SK-N-SH treated with all-trans-retinoic acid at 6 μM for 48 hours (cell line): Measurements from ENCODE around the gene AOPEP.

Experiments used
- ARNTL ChIP-seq: fragments of 450-650 bp; formaldehyde crosslinking; IDR thresholded peaks from 2 replicates; pipeline ENCODE4 v1.5.0; 2020; ENCODE audit warnings: low read depth, mild to moderate bottlenecking, moderate library complexity, borderline replicate concordance
- CREB5 ChIP-seq: fragments of 250-450 bp; sonication (Bioruptor Pico); IDR thresholded peaks from 2 replicates; pipeline ENCODE4 v1.5.1; 2020; ENCODE audit warnings: low read depth, mild to moderate bottlenecking, moderate library complexity
- ISL1 ChIP-seq: fragments of 250-450 bp; sonication (Bioruptor Pico); IDR thresholded peaks from 2 replicates; pipeline ENCODE4 v2.1.2; 2022; ENCODE audit warnings: mild to moderate bottlenecking, moderate library complexity
- PATZ1 ChIP-seq: fragments of 250-450 bp; sonication (Bioruptor Pico); IDR thresholded peaks from 2 replicates; pipeline ENCODE4 v1.8.0; 2020; ENCODE audit warnings: mild to moderate bottlenecking, moderate library complexity, borderline replicate concordance
- POU6F1 ChIP-seq: fragments of 250-450 bp; sonication (Bioruptor Pico); IDR thresholded peaks from 2 replicates; pipeline ENCODE4 v1.8.0; 2021; ENCODE audit warnings: low read depth, mild to moderate bottlenecking, moderate library complexity, borderline replicate concordance
- TOX ChIP-seq: fragments of 250-450 bp; sonication (Bioruptor Pico); IDR thresholded peaks from 2 replicates; pipeline ENCODE4 v1.8.0; 2021; ENCODE audit warnings: mild to moderate bottlenecking, moderate library complexity, borderline replicate concordance
- ZFP3 ChIP-seq: fragments of 250-450 bp; sonication (Bioruptor Pico); IDR thresholded peaks from 2 replicates; pipeline ENCODE4 v1.5.0; 2020; ENCODE audit warnings: mild to moderate bottlenecking, moderate library complexity
- ZNF565 ChIP-seq: fragments of 450-650 bp; formaldehyde crosslinking; conservative IDR thresholded peaks from 2 replicates; pipeline ENCODE4 v1.5.0; 2020; ENCODE audit warnings: low read depth, mild to moderate bottlenecking, moderate library complexity

- no peak for TF ChIP-seq ZNF565 (CRISPR knock-in tag)
- TF ChIP-seq TOX: no peak
- TF ChIP-seq ARNTL (CRISPR knock-in tag): no peak
- no peak for TF ChIP-seq PATZ1 (CRISPR knock-in tag)
- TF ChIP-seq CREB5 (CRISPR knock-in tag): no peak
- no peak for TF ChIP-seq POU6F1 (CRISPR knock-in tag)
- TF ChIP-seq ISL1 (CRISPR knock-in tag): no peak
- TF ChIP-seq ZFP3 (CRISPR knock-in tag): no peak
These were observed 78.6 kb downstream of the AOPEP start for GRCh38 chr9:94805051-94805489.
